ENCODE measurements around the gene DCST1. TPM values are rescaled to one million over a fixed set of nuclear protein-coding genes. Genes with fewer than 3 reads are reported as not detected.

DCST1 gene
- total and polyA plus RNA-seq, 2 of the 13 experiments (the other 11 are each of a cell fraction or from before 2014, with no cell fraction given): 0.04 TPM; not detected in 1

DNA sequence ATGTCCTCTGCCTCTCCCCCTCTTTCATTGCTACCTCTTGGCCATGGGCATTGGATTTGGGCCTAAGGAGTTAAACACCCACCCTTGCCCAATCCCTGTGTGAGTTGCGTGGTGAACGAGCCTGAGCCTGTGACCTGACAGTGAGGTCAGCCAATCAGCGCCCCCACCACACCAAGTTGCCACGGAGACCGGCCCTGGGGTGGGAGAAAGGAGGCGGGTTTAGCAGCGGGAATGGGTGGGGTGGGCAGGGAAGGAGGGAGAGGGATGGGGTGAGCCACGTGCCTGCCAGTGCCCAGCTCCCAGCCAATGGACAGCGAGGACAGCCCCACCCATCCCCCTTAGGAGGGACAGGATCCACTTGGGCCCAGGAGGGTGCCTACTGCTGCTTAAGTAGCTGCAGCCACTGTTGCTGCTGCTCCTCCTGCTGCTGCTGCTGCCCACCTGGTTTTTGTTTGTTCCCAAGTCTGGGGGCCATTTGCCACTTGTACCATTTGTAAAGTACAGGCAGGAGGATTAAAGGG, 21.5 kb upstream of the DCST1 start (continued):
- TF ChIP-seq, protein P1, sequence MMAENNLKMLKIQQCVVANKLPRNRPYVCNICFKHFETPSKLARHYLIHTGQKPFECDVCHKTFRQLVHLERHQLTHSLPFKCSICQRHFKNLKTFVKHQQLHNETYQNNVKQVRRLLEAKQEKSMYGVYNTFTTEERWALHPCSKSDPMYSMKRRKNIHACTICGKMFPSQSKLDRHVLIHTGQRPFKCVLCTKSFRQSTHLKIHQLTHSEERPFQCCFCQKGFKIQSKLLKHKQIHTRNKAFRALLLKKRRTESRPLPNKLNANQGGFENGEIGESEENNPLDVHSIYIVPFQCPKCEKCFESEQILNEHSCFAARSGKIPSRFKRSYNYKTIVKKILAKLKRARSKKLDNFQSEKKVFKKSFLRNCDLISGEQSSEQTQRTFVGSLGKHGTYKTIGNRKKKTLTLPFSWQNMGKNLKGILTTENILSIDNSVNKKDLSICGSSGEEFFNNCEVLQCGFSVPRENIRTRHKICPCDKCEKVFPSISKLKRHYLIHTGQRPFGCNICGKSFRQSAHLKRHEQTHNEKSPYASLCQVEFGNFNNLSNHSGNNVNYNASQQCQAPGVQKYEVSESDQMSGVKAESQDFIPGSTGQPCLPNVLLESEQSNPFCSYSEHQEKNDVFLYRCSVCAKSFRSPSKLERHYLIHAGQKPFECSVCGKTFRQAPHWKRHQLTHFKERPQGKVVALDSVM (CRISPR knock-in tag; IDR thresholded peaks at IDR 0.05): no peak
- TF ChIP-seq ZNF143 (CRISPR knock-in tag; IDR thresholded peaks at IDR 0.05) (no peak), ZNF282 (IDR thresholded peaks at IDR 0.05; ENCODE audit: partially characterized antibody) (no peak), RFX3 (CRISPR knock-in tag; IDR thresholded peaks at IDR 0.05) (peak; percentile 52; the same call in 1 of the 2 replicates), HNF4G (IDR thresholded peaks at IDR 0.05; ENCODE audit: borderline replicate concordance, low read depth, low read length) (no peak), HNF4G (CRISPR knock-in tag; IDR thresholded peaks at IDR 0.05; ENCODE audit: borderline replicate concordance, low read depth) (no peak)

DNA sequence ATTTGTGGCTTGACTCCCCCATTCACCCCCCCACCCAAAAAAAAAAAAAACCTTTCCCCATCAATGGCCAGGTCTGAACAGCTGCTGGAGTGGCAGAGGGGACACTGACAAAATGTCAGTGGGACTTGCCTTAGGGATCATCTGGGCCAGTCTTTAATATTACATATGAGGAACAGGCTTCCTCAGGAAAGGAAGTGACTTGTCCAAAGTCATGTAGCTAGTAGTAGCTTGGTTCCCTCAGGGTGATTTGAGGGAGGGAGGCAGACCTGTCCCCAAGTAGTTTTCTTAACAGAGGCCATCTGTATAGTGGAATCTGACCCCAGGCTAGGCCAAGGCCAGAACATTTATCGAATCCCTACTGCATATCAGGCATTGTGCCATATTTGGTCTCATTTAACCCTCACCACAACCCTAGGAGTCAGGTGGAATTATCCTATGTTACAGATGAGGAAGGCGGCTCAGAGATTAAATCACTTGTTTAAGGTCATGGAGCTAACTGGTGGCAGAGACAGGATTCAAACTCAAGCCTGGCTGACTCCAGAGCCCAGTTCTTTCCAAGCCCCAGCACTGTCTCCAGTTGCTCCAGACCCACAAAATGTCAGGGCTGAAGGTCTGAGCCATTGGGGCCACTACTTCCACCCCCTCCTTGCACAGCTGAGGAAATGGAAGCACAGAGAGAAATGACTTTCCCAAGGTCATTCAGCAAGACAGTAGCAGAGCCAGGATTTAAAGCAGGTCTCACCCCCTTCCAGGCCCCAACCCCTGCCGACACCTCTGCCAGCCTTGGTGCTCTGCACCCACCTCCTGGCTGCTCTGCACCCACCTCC, 20.6 kb upstream of the DCST1 start:
- Histone ChIP-seq H3K27me3 (ENCODE audit: control insufficient read depth in 1 of 2, insufficient read depth in 2 of 2, low read length in 2 of 2) (no peaks in the 10 kb centered on the region), H3K4me1 (ENCODE audit: insufficient read depth, low read length) (peaks cover 67% of the 10 kb centered on the region), H3K27ac (ENCODE audit: extremely low read length, insufficient read depth, low read length) (peak overlapping the region; percentile 40), H3K4me3 (replicated peaks in 1 of 3; ENCODE audit: insufficient read depth in 1 of 3, low read depth in 2 of 3, low read length in 3 of 3) (no peak overlapping the region), H4K20me1 (ENCODE audit: insufficient read depth, low read length) (peaks cover 8% of the 10 kb centered on the region; the same call in 1 of the 2 replicates), H3K9ac (ENCODE audit: insufficient read depth, low read depth, low read length) (no peak overlapping the region), H3K9me3 (ENCODE audit: low read length) (no peaks in the 10 kb centered on the region), H3K36me3 (replicated peaks in 1 of 2; ENCODE audit: control insufficient read depth in 1 of 2, insufficient read depth in 2 of 2, low read length in 2 of 2) (peaks cover 9 to 33% of the 10 kb centered on the region in 2 experiments; a peak in 4 of 5 replicates), H3K79me2 (ENCODE audit: insufficient read depth, low read length) (peaks cover 12% of the 10 kb centered on the region), H3K4me2 (ENCODE audit: low read depth, low read length) (no peak overlapping the region), H2AFZ (ENCODE audit: low read length) (no peak overlapping the region)
- CTCF ChIA-PET (ENCODE audit: low intra/inter-chr PET ratio, low total read pairs): no interaction called here
- FAIRE-seq (no peak), ATAC-seq (no peak), DNase-seq (ENCODE audit: low spot score) (no peak)
- TF ChIP-seq NR2F6 (IDR thresholded peaks at IDR 0.05) (no peak), NR2F6 (CRISPR knock-in tag; IDR thresholded peaks at IDR 0.05) (0 out of 2 replicates have a peak, but pooled peaks have one; percentile 13), SAFB2 (CRISPR knock-in tag; IDR thresholded peaks at IDR 0.05; ENCODE audit: borderline replicate concordance, low read depth) (no peak), ZFP90 (CRISPR knock-in tag; IDR thresholded peaks at IDR 0.05; ENCODE audit: borderline replicate concordance) (0 out of 2 replicates have a peak, but pooled peaks have one; percentile 27)
- TF ChIP-seq, protein P2, sequence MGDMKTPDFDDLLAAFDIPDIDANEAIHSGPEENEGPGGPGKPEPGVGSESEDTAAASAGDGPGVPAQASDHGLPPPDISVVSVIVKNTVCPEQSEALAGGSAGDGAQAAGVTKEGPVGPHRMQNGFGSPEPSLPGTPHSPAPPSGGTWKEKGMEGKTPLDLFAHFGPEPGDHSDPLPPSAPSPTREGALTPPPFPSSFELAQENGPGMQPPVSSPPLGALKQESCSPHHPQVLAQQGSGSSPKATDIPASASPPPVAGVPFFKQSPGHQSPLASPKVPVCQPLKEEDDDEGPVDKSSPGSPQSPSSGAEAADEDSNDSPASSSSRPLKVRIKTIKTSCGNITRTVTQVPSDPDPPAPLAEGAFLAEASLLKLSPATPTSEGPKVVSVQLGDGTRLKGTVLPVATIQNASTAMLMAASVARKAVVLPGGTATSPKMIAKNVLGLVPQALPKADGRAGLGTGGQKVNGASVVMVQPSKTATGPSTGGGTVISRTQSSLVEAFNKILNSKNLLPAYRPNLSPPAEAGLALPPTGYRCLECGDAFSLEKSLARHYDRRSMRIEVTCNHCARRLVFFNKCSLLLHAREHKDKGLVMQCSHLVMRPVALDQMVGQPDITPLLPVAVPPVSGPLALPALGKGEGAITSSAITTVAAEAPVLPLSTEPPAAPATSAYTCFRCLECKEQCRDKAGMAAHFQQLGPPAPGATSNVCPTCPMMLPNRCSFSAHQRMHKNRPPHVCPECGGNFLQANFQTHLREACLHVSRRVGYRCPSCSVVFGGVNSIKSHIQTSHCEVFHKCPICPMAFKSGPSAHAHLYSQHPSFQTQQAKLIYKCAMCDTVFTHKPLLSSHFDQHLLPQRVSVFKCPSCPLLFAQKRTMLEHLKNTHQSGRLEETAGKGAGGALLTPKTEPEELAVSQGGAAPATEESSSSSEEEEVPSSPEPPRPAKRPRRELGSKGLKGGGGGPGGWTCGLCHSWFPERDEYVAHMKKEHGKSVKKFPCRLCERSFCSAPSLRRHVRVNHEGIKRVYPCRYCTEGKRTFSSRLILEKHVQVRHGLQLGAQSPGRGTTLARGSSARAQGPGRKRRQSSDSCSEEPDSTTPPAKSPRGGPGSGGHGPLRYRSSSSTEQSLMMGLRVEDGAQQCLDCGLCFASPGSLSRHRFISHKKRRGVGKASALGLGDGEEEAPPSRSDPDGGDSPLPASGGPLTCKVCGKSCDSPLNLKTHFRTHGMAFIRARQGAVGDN (CRISPR knock-in tag; IDR thresholded peaks at IDR 0.05): peak; percentile 23; the same call in 1 of the 2 replicates
- no TSS peak for BruUV-seq (replicated peaks)
- WGBS (ENCODE audit: low lambda C conversion rate): 38% methylated on average over 1 of the region's 3 CpGs
- POLR2A ChIA-PET: interaction anchor here (2.1 to 8.2 kb wide), 2 partner anchors 11 to 40 kb away, joined by 9 to 90 read pairs; partner anchors contain the start of gene ZBTB7B
- in situ Hi-C loops (cut with HindIII; ENCODE audit: extremely low pct_ligation_motif_present, low pct_unique_long_range_greater_than_20kb): no loop called here
- intact Hi-C loops (cut with micrococcal nuclease; ENCODE audit: unreplicated experiment): no loop called here
